Natural killer cell treated with Interleukin-12 subunit alpha and Interleukin-12 subunit beta and Interleukin-15 and Interleukin-18, amount 100 ng/mL, for 72 hours (primary cell): Measurements from ENCODE around the gene NEK4. TPM values are rescaled to one million over a fixed set of nuclear protein-coding genes. Genes with fewer than 3 reads are reported as not detected.

Experiments
- ATAC-seq, 2 donors: fragments of 150-1000 bp; cut with Tn5 transposase in 1 of 2; sonication (Bioruptor Pico), chemical (Tn5 transposase) in 1 of 2; 2 replicates each; pipeline ENCODE4 v1.10.0; 2021
- DNase-seq: peaks from one replicate; pipeline ENCODE4 v3.0.0; 2022; ENCODE audit warnings: low spot score
- H3K27ac Mint-ChIP-seq, 2 donors: 1 replicate in 1 of 2; 2 replicates in 1 of 2; pipeline ENCODE4 v1.8.0; 2022; ENCODE audit warnings: mixed read lengths in 2 of 2, mild to moderate bottlenecking in 1 of 2, moderate library complexity in 1 of 2
- H3K27me3 Mint-ChIP-seq, 2 donors: 1 replicate in 1 of 2; 2 replicates in 1 of 2; pipeline ENCODE4 v1.8.0; 2022; ENCODE audit warnings: mixed read lengths in 2 of 2
- H3K36me3 Mint-ChIP-seq: one replicate; pipeline ENCODE4 v1.8.0; 2022; ENCODE audit warnings: mixed read lengths
- H3K4me1 Mint-ChIP-seq, 2 donors: 1 replicate in 1 of 2; 2 replicates in 1 of 2; pipeline ENCODE4 v1.8.0; 2022; ENCODE audit warnings: low read depth in 2 of 2, mixed read lengths in 2 of 2, mild to moderate bottlenecking in 1 of 2
- H3K4me3 Mint-ChIP-seq: one replicate; pipeline ENCODE4 v1.8.0; 2022; ENCODE audit warnings: mixed read lengths
- H3K9me3 Mint-ChIP-seq: 2 replicates; pipeline ENCODE4 v1.8.0; 2022; ENCODE audit warnings: mixed read lengths
- total RNA-seq, 2 donors: library from RNA; stranded (reverse); gene quantifications; one replicate each; pipeline ENCODE4 v1.2.3, GENCODE V29; 2022

NEK4 gene
- total RNA-seq, 2 donors from 2014 or later = 24.8 to 52.7 TPM

- H3K36me3 Mint-ChIP-seq = no peaks in the 10 kb centered on the region
- no peak overlapping the region for H3K4me3 Mint-ChIP-seq
- DNase-seq (peak; percentile 34), ATAC-seq (no peak)
- H3K27ac Mint-ChIP-seq = no peak overlapping the region
- no peaks in the 10 kb centered on the region for H3K4me1 Mint-ChIP-seq
- no peaks in the 10 kb centered on the region for H3K27me3 Mint-ChIP-seq
- H3K9me3 Mint-ChIP-seq = no peaks in the 10 kb centered on the region
Observed at GRCh38 chr3:52789746-52790040, 19.0 kb upstream of the NEK4 start.

GRCh38 chr3:52788890-52789745 is 18.4 kb upstream of the NEK4 start:
- Mint-ChIP-seq H3K27me3 (no peaks in the 10 kb centered on the region), H3K9me3 (no peaks in the 10 kb centered on the region), H3K4me3 (no peak overlapping the region), H3K27ac (no peak overlapping the region), H3K4me1 (no peaks in the 10 kb centered on the region), H3K36me3 (no peaks in the 10 kb centered on the region)
- peak; percentile 8 for DNase-seq
- ATAC-seq = no peak

GRCh38 chr3:52787672-52788625 is 17.2 kb upstream of the NEK4 start:
- Mint-ChIP-seq H3K4me3 (no peak overlapping the region), H3K9me3 (no peaks in the 10 kb centered on the region), H3K27ac (no peak overlapping the region), H3K27me3 (no peaks in the 10 kb centered on the region), H3K36me3 (no peaks in the 10 kb centered on the region), H3K4me1 (no peaks in the 10 kb centered on the region)
- ATAC-seq (no peak), DNase-seq (peak; percentile 40)

- H3K4me3 Mint-ChIP-seq = no peak overlapping the region
- no peaks in the 10 kb centered on the region for H3K36me3 Mint-ChIP-seq
- ATAC-seq = no peak
- no peaks in the 10 kb centered on the region for H3K9me3 Mint-ChIP-seq
- H3K27me3 Mint-ChIP-seq = no peaks in the 10 kb centered on the region
- H3K4me1 Mint-ChIP-seq = no peaks in the 10 kb centered on the region
- H3K27ac Mint-ChIP-seq = no peak overlapping the region
- DNase-seq = peak; percentile 41
Observed at GRCh38 chr3:52787246-52787645, 16.5 kb upstream of the NEK4 start.

- peaks cover 4 to 6% of the 10 kb centered on the region in 2 donors for H3K4me1 Mint-ChIP-seq
- H3K27ac Mint-ChIP-seq = no peak overlapping the region
- DNase-seq (peak; percentile 29), ATAC-seq (no peak)
- no peak overlapping the region for H3K4me3 Mint-ChIP-seq
- no peaks in the 10 kb centered on the region for H3K36me3 Mint-ChIP-seq
- H3K9me3 Mint-ChIP-seq = no peaks in the 10 kb centered on the region
- H3K27me3 Mint-ChIP-seq = no peaks in the 10 kb centered on the region
Observed at GRCh38 chr3:52786330-52787215, 15.8 kb upstream of the NEK4 start.

- no peak for ATAC-seq
- no peaks in the 10 kb centered on the region for H3K36me3 Mint-ChIP-seq
Observed at GRCh38 chr3:52784931-52785590, 14.3 kb upstream of the NEK4 start.

GRCh38 chr3:52784021-52784621 is 13.4 kb upstream of the NEK4 start:
- DNase-seq (peak; percentile 54), ATAC-seq (no peak)
- no peak overlapping the region for H3K4me3 Mint-ChIP-seq
- no peaks in the 10 kb centered on the region for H3K36me3 Mint-ChIP-seq
- peaks cover 4 to 8% of the 10 kb centered on the region in 2 donors for H3K4me1 Mint-ChIP-seq
- no peak overlapping the region for H3K27ac Mint-ChIP-seq
- H3K9me3 Mint-ChIP-seq = no peaks in the 10 kb centered on the region
- peaks cover 0 to 3% of the 10 kb centered on the region in 2 donors for H3K27me3 Mint-ChIP-seq

More at GRCh38 chr3:52784931-52785590, 14.3 kb upstream of the NEK4 start:
- Mint-ChIP-seq H3K27me3 (peaks cover 0 to 3% of the 10 kb centered on the region in 2 donors), H3K4me3 (no peak overlapping the region), H3K27ac (no peak overlapping the region), H3K9me3 (no peaks in the 10 kb centered on the region), H3K4me1 (peaks cover 4 to 8% of the 10 kb centered on the region in 2 donors)
- peak; percentile 47 for DNase-seq

- H3K27me3 Mint-ChIP-seq = peaks cover 0 to 3% of the 10 kb centered on the region in 2 donors
- no peak overlapping the region for H3K27ac Mint-ChIP-seq
- peak; percentile 3 for DNase-seq
- peaks cover 8 to 10% of the 10 kb centered on the region in 2 donors for H3K4me1 Mint-ChIP-seq
- no peak for ATAC-seq
- no peaks in the 10 kb centered on the region for H3K36me3 Mint-ChIP-seq
- no peak overlapping the region for H3K4me3 Mint-ChIP-seq
- no peaks in the 10 kb centered on the region for H3K9me3 Mint-ChIP-seq
Observed at GRCh38 chr3:52783211-52783555, 12.4 kb upstream of the NEK4 start.

GRCh38 chr3:52782412-52783210 is 11.9 kb upstream of the NEK4 start:
- DNase-seq (peak; percentile 58), ATAC-seq (no peak)
- Mint-ChIP-seq H3K27me3 (peaks cover 0 to 3% of the 10 kb centered on the region in 2 donors), H3K36me3 (no peaks in the 10 kb centered on the region), H3K9me3 (no peaks in the 10 kb centered on the region), H3K27ac (peak overlapping the region in 1 of 2 donors; percentile 43), H3K4me1 (peaks cover 8 to 13% of the 10 kb centered on the region in 2 donors), H3K4me3 (no peak overlapping the region)

- Mint-ChIP-seq H3K9me3 (no peaks in the 10 kb centered on the region), H3K27me3 (peaks cover 0 to 3% of the 10 kb centered on the region in 2 donors), H3K4me1 (peaks cover 8 to 13% of the 10 kb centered on the region in 2 donors), H3K27ac (no peak overlapping the region), H3K4me3 (no peak overlapping the region), H3K36me3 (no peaks in the 10 kb centered on the region)
- DNase-seq = peak; percentile 10
- ATAC-seq = peak in 1 of 2 donors; percentile 50
Observed at GRCh38 chr3:52781741-52782140, 11.0 kb upstream of the NEK4 start.

GRCh38 chr3:52779837-52780585 is 9.3 kb upstream of the NEK4 start:
- no peak overlapping the region for H3K4me3 Mint-ChIP-seq
- DNase-seq (no peak), ATAC-seq (no peak)
- peaks cover 8 to 13% of the 10 kb centered on the region in 2 donors for H3K4me1 Mint-ChIP-seq
- H3K36me3 Mint-ChIP-seq = no peaks in the 10 kb centered on the region
- H3K9me3 Mint-ChIP-seq = no peaks in the 10 kb centered on the region
- peaks cover 0 to 3% of the 10 kb centered on the region in 2 donors for H3K27me3 Mint-ChIP-seq
- no peak overlapping the region for H3K27ac Mint-ChIP-seq
